ENCODE results near the gene GRB14. TPM values are rescaled to one million over a fixed set of nuclear protein-coding genes. Genes with fewer than 3 reads are reported as not detected.

The GRB14 gene
- total RNA-seq, 1 experiment from 2014 or later = 14.9 TPM

GRCh38 chr2:164538240-164538866, 82.9 kb downstream of the GRB14 start:
- TF ChIP-seq E2F5 (CRISPR knock-in tag; IDR thresholded peaks at IDR 0.05) = no peak
- TF ChIP-seq CREB1 (CRISPR knock-in tag; IDR thresholded peaks at IDR 0.05) = no peak
- no peak for TF ChIP-seq SMAD4 (CRISPR knock-in tag; IDR thresholded peaks at IDR 0.05)
- TF ChIP-seq E2F1 (CRISPR knock-in tag; IDR thresholded peaks at IDR 0.05) = no peak
- TF ChIP-seq CDX4 (CRISPR knock-in tag; IDR thresholded peaks at IDR 0.05; ENCODE audit: borderline replicate concordance) = no peak
- no peak for TF ChIP-seq IRF1 (CRISPR knock-in tag; IDR thresholded peaks at IDR 0.05)
- no peak for TF ChIP-seq HMGA2 (CRISPR knock-in tag; IDR thresholded peaks at IDR 0.05)
- TF ChIP-seq ELF4 (CRISPR knock-in tag; IDR thresholded peaks at IDR 0.05; ENCODE audit: low read depth) = no peak
- TF ChIP-seq GTF2I (CRISPR knock-in tag; conservative IDR thresholded peaks at IDR 0.05) = no peak
- TF ChIP-seq ERG (CRISPR knock-in tag; IDR thresholded peaks at IDR 0.05) = no peak
- no peak for TF ChIP-seq SMAD3 (CRISPR knock-in tag; IDR thresholded peaks at IDR 0.05; ENCODE audit: borderline replicate concordance)
- TF ChIP-seq ATF1 (CRISPR knock-in tag; IDR thresholded peaks at IDR 0.05) = no peak
- no peak for TF ChIP-seq CREM (CRISPR knock-in tag; IDR thresholded peaks at IDR 0.05)
- TF ChIP-seq JAZF1 (CRISPR knock-in tag; IDR thresholded peaks at IDR 0.05) = no peak
- TF ChIP-seq ATF3 (CRISPR knock-in tag; conservative IDR thresholded peaks at IDR 0.05) = no peak
- TF ChIP-seq TCF7 (CRISPR knock-in tag; IDR thresholded peaks at IDR 0.05; ENCODE audit: low read depth) = no peak
- Mint-ChIP-seq H3K27ac (no peak overlapping the region; the same call in 1 of the 2 replicates), H3K9me3 (no peaks in the 10 kb centered on the region), H3K27me3 (ENCODE audit: low read depth) (no peaks in the 10 kb centered on the region), H3K4me1 (peaks cover 27% of the 10 kb centered on the region), H3K4me3 (no peak overlapping the region), H3K36me3 (no peaks in the 10 kb centered on the region; the same call in 1 of the 2 replicates)
- DNase-seq (ENCODE audit: low spot score) = no peak
- ChIA-PET POLR2A (no interaction called here), CTCF (interaction anchor here (0.5 to 1.4 kb wide), 12 partner anchors 14 to 1349 kb away, joined by 3 to 9 read pairs (median 4); no protein-coding TSS in a partner anchor)
- ATAC-seq = peak; percentile 91

GRCh38 chr2:164535280-164536025, 85.8 kb downstream of the GRB14 start:
- no peaks in the 10 kb centered on the region for H3K9me3 Mint-ChIP-seq
- CTCF ChIA-PET = interaction anchor here (1.5 kb wide), 1 partner anchor 25 kb away, joined by 3 read pairs; no protein-coding TSS in a partner anchor
- DNase-seq (ENCODE audit: low spot score) (no peak), ATAC-seq (no peak)
- H3K27ac Mint-ChIP-seq = no peak overlapping the region
- no peaks in the 10 kb centered on the region for H3K36me3 Mint-ChIP-seq
- H3K27me3 Mint-ChIP-seq (ENCODE audit: low read depth) = no peaks in the 10 kb centered on the region
- H3K4me3 Mint-ChIP-seq = no peak overlapping the region
- H3K4me1 Mint-ChIP-seq = peaks cover 27% of the 10 kb centered on the region
- POLR2A ChIA-PET = no interaction called here
- no peak for TF ChIP-seq SMAD4 (CRISPR knock-in tag; IDR thresholded peaks at IDR 0.05)
- TF ChIP-seq RELA (CRISPR knock-in tag; IDR thresholded peaks at IDR 0.05; ENCODE audit: borderline replicate concordance) = no peak
- no peak for TF ChIP-seq ZNF396 (CRISPR knock-in tag; IDR thresholded peaks at IDR 0.05; ENCODE audit: borderline replicate concordance)
- TF ChIP-seq NFE2L1 (CRISPR knock-in tag; IDR thresholded peaks at IDR 0.05) = no peak
- TF ChIP-seq AR (CRISPR knock-in tag; IDR thresholded peaks at IDR 0.05) = no peak
- no peak for TF ChIP-seq NR3C1 (CRISPR knock-in tag; conservative IDR thresholded peaks at IDR 0.05; ENCODE audit: low read depth)
- TF ChIP-seq ZNF317 (CRISPR knock-in tag; IDR thresholded peaks at IDR 0.05; ENCODE audit: borderline replicate concordance, low read depth) = no peak
- TF ChIP-seq ESRRA (CRISPR knock-in tag; IDR thresholded peaks at IDR 0.05; ENCODE audit: borderline replicate concordance) = no peak
- no peak for TF ChIP-seq RORB (CRISPR knock-in tag; IDR thresholded peaks at IDR 0.05)
- no peak for TF ChIP-seq NFYB (CRISPR knock-in tag; conservative IDR thresholded peaks at IDR 0.05; ENCODE audit: low read depth)
- TF ChIP-seq ZBTB43 (CRISPR knock-in tag; IDR thresholded peaks at IDR 0.05) = no peak
